K562 (cell line): ENCODE results near the gene GDF2. TPM values are rescaled to one million over a fixed set of nuclear protein-coding genes. Genes with fewer than 3 reads are reported as not detected.

Experiments
- CBX2 ChIP-seq: fragments of 200-600 bp; sonication (generic); IDR thresholded peaks from one replicate; pipeline ENCODE4 v1.6.1; 2012; ENCODE audit warnings: mild to moderate bottlenecking, low read length, inconsistent platforms; ENCODE audit not compliant: insufficient read depth, poor library complexity, severe bottlenecking
- CHD4 ChIP-seq: fragments of 200-600 bp; sonication (generic); IDR thresholded peaks from 3 replicates; pipeline ENCODE4 v1.6.1; 2012; ENCODE audit warnings: low read depth, mild to moderate bottlenecking, mixed read lengths, low read length, inconsistent platforms; ENCODE audit not compliant: insufficient read depth, insufficient replicate concordance, poor library complexity, severe bottlenecking
- ZBTB7A ChIP-seq: IDR thresholded peaks from 2 replicates; pipeline ENCODE4 v1.6.1; 2011; ENCODE audit warnings: low read depth, mild to moderate bottlenecking, low read length, moderate library complexity, borderline replicate concordance; ENCODE audit not compliant: control insufficient read depth
- polyA plus RNA-seq, 8 experiments: library from polyadenylated mRNA; depleted of rRNA in 4 of 8; stranded (reverse) in 5 of 8; unstranded in 3 of 8; fragments of >200 nt; fragmentation: Nextera tagmentation in 2 of 8; fragmentation: Illumina TruSeq in 1 of 8; extraction: Ambion mirVana in 2 of 8; extraction: Trizol in 1 of 8; gene quantifications; 2 replicates each; pipeline versions ENCODE4 v1.2.1 to v1.2.3, GENCODE V29; 2011 to 2014; ENCODE audit warnings: inconsistent platforms in 1 of 8, missing spikeins in 1 of 8
- total RNA-seq, 7 experiments: library from RNA; depleted of rRNA in 6 of 7; stranded (reverse); fragments of >200 nt in 6 of 7; fragmentation: Illumina TruSeq in 2 of 7; extraction: Trizol in 2 of 7; gene quantifications; 2 replicates each; pipeline versions ENCODE4 v1.2.1 to v1.2.3, GENCODE V29; 2011 to 2021; ENCODE audit warnings: low replicate concordance in 1 of 7
- TF ChIP-seq, protein P1 (sequence below): fragments of 250-450 bp; sonication (Bioruptor Pico); IDR thresholded peaks from 2 replicates; pipeline ENCODE4 v1.8.0; 2021; ENCODE audit warnings: mild to moderate bottlenecking, moderate library complexity
- TF ChIP-seq, protein P2 (sequence below): fragments of 450-650 bp; formaldehyde crosslinking; IDR thresholded peaks from 2 replicates; pipeline ENCODE4 v1.4.0; 2020; ENCODE audit warnings: mild to moderate bottlenecking, moderate library complexity

The GDF2 gene
- total and polyA plus RNA-seq, 9 of the 15 experiments (the other 6 are each of a cell fraction or from before 2014, with no cell fraction given): 0.08 to 0.58 (median 0.27) TPM; not detected in 2

DNA sequence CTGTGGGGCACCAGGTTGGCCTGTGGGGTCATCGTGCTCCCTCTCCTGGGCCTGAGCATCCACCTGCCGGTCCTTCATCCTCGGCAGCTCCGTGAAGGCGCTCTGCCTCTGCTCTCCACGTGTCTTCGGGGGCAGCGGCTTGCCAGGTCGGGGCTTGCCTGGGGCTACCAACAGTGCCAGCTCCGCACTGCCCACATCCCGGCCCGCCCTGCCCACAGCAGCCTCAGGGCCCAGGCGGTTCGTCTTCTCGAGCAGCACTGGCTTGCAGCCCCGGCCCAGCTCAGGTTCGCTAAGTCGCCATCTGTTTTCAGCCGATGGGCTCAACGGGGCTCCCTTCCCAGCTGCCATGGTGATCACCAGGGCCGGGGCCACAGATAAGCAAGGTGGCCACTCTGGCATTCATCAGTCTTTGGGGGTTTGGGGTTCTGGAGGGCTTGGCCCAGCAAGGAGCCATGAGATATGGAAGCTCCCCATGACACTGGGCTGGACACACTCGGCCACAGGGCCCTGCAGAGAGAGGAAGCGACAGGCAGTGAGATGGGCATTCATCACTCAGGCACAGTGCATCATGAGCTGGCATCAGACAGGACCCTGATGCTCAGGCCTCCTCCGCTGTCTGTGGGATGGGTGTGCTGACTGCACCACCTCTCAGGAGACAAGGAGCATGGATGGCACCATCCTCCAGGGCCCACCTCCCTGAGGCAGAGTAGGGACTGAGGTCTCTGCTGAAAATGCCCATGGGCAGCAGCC, 46.4 kb downstream of the GDF2 start (continued):
- TF ChIP-seq, protein P1, sequence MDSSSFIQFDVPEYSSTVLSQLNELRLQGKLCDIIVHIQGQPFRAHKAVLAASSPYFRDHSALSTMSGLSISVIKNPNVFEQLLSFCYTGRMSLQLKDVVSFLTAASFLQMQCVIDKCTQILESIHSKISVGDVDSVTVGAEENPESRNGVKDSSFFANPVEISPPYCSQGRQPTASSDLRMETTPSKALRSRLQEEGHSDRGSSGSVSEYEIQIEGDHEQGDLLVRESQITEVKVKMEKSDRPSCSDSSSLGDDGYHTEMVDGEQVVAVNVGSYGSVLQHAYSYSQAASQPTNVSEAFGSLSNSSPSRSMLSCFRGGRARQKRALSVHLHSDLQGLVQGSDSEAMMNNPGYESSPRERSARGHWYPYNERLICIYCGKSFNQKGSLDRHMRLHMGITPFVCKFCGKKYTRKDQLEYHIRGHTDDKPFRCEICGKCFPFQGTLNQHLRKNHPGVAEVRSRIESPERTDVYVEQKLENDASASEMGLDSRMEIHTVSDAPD (CRISPR knock-in tag): no peak
- TF ChIP-seq CBX2 (no peak), ZBTB7A (no peak), CHD4 (no peak)
- TF ChIP-seq, protein P2, sequence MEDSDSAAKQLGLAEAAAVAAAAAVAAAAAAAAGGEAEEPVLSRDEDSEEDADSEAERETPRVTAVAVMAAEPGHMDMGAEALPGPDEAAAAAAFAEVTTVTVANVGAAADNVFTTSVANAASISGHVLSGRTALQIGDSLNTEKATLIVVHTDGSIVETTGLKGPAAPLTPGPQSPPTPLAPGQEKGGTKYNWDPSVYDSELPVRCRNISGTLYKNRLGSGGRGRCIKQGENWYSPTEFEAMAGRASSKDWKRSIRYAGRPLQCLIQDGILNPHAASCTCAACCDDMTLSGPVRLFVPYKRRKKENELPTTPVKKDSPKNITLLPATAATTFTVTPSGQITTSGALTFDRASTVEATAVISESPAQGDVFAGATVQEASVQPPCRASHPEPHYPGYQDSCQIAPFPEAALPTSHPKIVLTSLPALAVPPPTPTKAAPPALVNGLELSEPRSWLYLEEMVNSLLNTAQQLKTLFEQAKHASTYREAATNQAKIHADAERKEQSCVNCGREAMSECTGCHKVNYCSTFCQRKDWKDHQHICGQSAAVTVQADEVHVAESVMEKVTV (CRISPR knock-in tag): no peak
